Erythroblast (primary cell): ENCODE data around the gene UNC13C.

Source experiments
- GATA1 ChIP-seq: IDR thresholded peaks from 2 replicates; pipeline ENCODE4 v1.6.1; 2011; ENCODE audit warnings: low read depth, mild to moderate bottlenecking, control low read depth, low read length, moderate library complexity
- POLR2A ChIP-seq: IDR thresholded peaks from 2 replicates; pipeline ENCODE4 v1.6.1; 2011; ENCODE audit warnings: mild to moderate bottlenecking, low read length

DNA sequence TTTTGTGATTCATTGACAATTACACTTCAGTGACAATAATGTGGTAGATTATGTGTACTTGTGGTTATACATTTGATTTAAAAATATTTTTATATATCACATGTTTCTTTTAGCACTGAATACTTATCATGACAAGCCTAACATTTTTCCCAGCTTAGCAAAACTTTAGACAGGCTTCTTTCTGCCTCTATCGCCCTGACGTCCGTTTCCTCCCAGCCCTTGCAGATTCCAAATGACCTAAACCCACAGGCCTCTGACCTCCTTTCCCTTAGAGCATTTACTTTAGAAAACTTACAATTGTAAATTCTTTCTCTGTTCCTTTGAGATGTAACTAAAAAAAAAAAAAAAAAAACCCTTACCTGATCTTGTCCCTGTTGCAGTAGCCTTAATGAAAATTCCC is 326.1 kb downstream of the UNC13C start:
- TF ChIP-seq POLR2A: no peak
- TF ChIP-seq GATA1: no peak
